Effector memory CD4-positive, alpha-beta T cell (primary cell): ENCODE results near the gene RSBN1.

Source experiments
- DNase-seq, 3 donors: peaks; one replicate each; pipeline ENCODE4 v3.0.0-alpha.2; 2020
- H3K27ac ChIP-seq: 2 replicates; pipeline ENCODE4 v1.7.0; 2013; ENCODE audit warnings: mild to moderate bottlenecking, low read length, moderate library complexity; ENCODE audit not compliant: insufficient read depth, poor library complexity, severe bottlenecking
- H3K27me3 ChIP-seq: replicated peaks from 2 replicates; pipeline ENCODE4 v1.7.0; 2013; ENCODE audit warnings: mild to moderate bottlenecking, low read length; ENCODE audit not compliant: insufficient read depth, control insufficient read depth, poor library complexity, severe bottlenecking
- H3K36me3 ChIP-seq: 2 replicates; pipeline ENCODE4 v1.7.0; 2013; ENCODE audit warnings: mild to moderate bottlenecking, low read length, moderate library complexity; ENCODE audit not compliant: control insufficient read depth, insufficient read depth
- H3K4me1 ChIP-seq: 2 replicates; pipeline ENCODE4 v1.7.0; 2013; ENCODE audit warnings: low read length, mild to moderate bottlenecking; ENCODE audit not compliant: control insufficient read depth, insufficient read depth, poor library complexity, severe bottlenecking
- H3K4me3 ChIP-seq: 2 replicates; pipeline ENCODE4 v1.7.0; 2013; ENCODE audit warnings: low read length, low read depth, mild to moderate bottlenecking; ENCODE audit not compliant: insufficient read depth, poor library complexity, severe bottlenecking
- H3K9me3 ChIP-seq: 2 replicates; pipeline ENCODE4 v1.7.0; 2013; ENCODE audit warnings: mild to moderate bottlenecking, low read length, moderate library complexity; ENCODE audit not compliant: control insufficient read depth

RSBN1 gene

DNA sequence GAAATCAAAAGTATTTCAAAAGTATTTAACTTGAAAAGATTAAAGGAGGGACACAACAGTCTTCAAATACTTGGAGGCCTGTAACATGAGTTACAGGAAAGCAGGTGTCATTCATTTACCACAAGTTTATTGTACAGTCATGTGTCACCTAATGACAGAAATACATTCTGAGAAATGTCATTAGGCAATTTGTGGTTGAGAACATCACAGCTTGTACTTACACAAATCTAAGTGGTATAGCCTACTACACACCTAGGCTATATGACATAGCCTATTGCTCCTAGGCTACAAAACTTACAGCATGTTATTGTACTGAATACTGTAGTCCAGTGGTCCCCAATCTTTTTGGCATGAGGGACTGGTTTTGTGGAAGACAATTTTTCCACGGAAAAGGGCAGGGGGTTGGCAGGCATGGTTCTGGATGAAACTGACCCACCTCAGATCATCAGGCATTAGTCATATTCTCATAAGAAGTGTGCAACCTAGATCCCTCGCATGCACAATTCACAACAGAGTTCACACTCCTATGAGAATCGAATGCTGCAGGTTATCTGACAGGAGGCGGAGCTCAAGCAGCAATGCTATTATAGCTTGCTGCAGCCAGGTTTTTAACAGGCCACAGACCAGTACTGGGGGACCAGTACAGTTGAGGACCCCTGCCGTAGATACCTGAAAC lies 28.0 kb downstream of the RSBN1 start:
- peak overlapping the region; percentile 64 for H3K27ac ChIP-seq
- no peaks in the 10 kb centered on the region for H3K27me3 ChIP-seq
- H3K4me1 ChIP-seq = peaks cover 63% of the 10 kb centered on the region
- no peaks in the 10 kb centered on the region for H3K9me3 ChIP-seq
- H3K36me3 ChIP-seq = no peaks in the 10 kb centered on the region
- DNase-seq = no peak
- no peak overlapping the region for H3K4me3 ChIP-seq

DNA sequence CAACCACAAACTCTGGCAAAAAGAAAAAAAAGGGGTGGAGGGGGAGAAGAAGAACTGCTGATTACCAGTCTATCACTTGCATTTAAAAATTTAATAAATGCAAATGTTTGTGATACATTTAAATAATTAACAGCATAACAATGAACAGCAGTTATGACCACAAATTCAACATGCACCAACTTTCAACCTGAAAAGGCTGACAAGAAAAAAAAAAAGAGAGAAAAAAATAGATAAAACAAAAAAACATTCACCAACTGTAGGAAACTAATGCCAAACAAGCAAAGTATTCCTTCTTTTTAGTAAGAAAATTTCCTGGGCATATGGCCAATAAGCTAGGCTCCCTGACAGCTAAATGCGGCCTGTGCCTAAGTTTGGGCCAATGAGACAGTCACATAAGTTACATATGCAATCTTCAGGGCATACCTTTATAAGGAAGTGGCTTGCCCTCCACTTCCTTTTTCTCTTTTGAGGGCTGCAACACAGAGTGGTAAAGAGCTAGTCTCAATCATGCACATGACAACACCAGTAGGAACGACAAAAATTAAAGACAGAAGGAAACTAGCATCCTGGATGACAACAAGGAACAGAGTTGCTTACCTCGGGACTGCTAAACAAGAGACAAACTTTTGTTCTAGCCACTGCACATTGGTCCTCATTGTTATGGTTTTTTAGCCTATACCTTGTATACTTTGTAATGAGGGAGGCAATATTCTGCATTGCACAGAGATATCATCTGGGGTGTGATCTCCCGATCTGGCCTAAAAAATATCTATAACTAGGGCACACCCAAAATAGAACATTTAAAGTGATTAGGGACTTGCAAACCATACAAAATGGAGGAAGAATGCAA lies 28.8 kb downstream of the RSBN1 start:
- no peaks in the 10 kb centered on the region for H3K9me3 ChIP-seq
- H3K4me1 ChIP-seq = peaks cover 64% of the 10 kb centered on the region
- H3K27me3 ChIP-seq = no peaks in the 10 kb centered on the region
- no peaks in the 10 kb centered on the region for H3K36me3 ChIP-seq
- H3K27ac ChIP-seq = peak overlapping the region; percentile 64
- peak; percentile 22 to 44 (median 33) for DNase-seq
- peak overlapping the region; percentile 6 for H3K4me3 ChIP-seq

DNA sequence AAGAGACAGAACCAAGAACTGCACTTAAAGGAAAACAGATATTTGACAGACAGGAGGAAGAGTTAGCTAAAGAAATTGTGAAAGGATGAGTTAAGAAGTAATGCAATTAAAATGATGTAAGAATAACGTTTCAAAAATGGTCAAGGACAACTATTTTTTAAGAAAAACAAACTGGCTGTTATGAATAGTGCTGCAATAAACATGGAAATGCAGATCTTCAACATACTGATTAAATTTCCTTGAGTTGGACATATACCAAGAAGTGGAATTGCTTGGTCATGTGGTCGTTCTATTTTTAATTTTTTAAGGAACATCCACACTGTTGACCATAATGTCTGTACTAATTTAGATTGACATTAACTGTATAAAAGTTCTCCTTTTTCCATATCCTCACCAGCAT lies 29.9 kb downstream of the RSBN1 start:
- H3K9me3 ChIP-seq = no peaks in the 10 kb centered on the region
- peak overlapping the region; percentile 64 for H3K27ac ChIP-seq
- DNase-seq = no peak
- H3K4me3 ChIP-seq = no peak overlapping the region
- H3K36me3 ChIP-seq = no peaks in the 10 kb centered on the region
- no peaks in the 10 kb centered on the region for H3K27me3 ChIP-seq
- H3K4me1 ChIP-seq = peaks cover 64% of the 10 kb centered on the region

- peaks cover 58% of the 10 kb centered on the region for H3K4me1 ChIP-seq
- no peak for DNase-seq
- H3K27me3 ChIP-seq = no peaks in the 10 kb centered on the region
- peak overlapping the region; percentile 3 for H3K4me3 ChIP-seq
- H3K36me3 ChIP-seq = peaks cover 11% of the 10 kb centered on the region
- H3K27ac ChIP-seq = peak overlapping the region; percentile 40
- no peaks in the 10 kb centered on the region for H3K9me3 ChIP-seq
Observed at GRCh38 chr1:113780374-113781146, 31.7 kb downstream of the RSBN1 start.

- H3K36me3 ChIP-seq = peaks cover 11% of the 10 kb centered on the region
- no peaks in the 10 kb centered on the region for H3K27me3 ChIP-seq
- H3K4me3 ChIP-seq = no peak overlapping the region
- no peak overlapping the region for H3K27ac ChIP-seq
- peaks cover 51% of the 10 kb centered on the region for H3K4me1 ChIP-seq
- DNase-seq = no peak
- H3K9me3 ChIP-seq = no peaks in the 10 kb centered on the region
Observed at GRCh38 chr1:113779542-113779941, 32.7 kb downstream of the RSBN1 start.

GRCh38 chr1:113777561-113777960 lies 34.7 kb downstream of the RSBN1 start:
- Histone ChIP-seq H3K4me3 (no peak overlapping the region), H3K4me1 (peaks cover 32% of the 10 kb centered on the region), H3K27ac (no peak overlapping the region), H3K9me3 (no peaks in the 10 kb centered on the region), H3K36me3 (peaks cover 11% of the 10 kb centered on the region), H3K27me3 (no peaks in the 10 kb centered on the region)
- DNase-seq = no peak

- Histone ChIP-seq H3K4me3 (no peak overlapping the region), H3K4me1 (peaks cover 8% of the 10 kb centered on the region), H3K36me3 (peaks cover 31% of the 10 kb centered on the region), H3K27ac (no peak overlapping the region), H3K9me3 (no peaks in the 10 kb centered on the region), H3K27me3 (no peaks in the 10 kb centered on the region)
- no peak for DNase-seq
Observed at GRCh38 chr1:113770031-113770430, 42.2 kb downstream of the RSBN1 start.

DNA sequence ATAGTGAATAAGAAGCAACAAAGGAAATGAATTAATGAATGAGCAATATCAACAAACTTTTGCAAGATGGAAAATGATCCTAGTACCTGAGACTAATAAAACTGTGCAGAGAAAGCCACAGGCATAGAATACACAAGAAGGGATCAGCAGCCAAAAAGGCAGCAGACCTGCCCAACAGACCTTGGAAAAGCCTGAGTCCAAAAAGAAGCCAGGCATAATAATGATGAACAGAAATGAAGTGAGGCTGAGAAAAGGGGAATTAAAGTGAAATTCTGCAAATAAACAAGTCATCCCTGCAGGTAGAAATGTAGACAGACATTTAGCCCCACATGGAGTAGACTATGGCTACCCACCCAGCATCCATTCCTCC lies 42.7 kb downstream of the RSBN1 start:
- Histone ChIP-seq H3K4me1 (peaks cover 8% of the 10 kb centered on the region), H3K27ac (no peak overlapping the region), H3K27me3 (no peaks in the 10 kb centered on the region), H3K4me3 (no peak overlapping the region), H3K36me3 (peaks cover 35% of the 10 kb centered on the region), H3K9me3 (no peaks in the 10 kb centered on the region)
- DNase-seq = no peak

DNA sequence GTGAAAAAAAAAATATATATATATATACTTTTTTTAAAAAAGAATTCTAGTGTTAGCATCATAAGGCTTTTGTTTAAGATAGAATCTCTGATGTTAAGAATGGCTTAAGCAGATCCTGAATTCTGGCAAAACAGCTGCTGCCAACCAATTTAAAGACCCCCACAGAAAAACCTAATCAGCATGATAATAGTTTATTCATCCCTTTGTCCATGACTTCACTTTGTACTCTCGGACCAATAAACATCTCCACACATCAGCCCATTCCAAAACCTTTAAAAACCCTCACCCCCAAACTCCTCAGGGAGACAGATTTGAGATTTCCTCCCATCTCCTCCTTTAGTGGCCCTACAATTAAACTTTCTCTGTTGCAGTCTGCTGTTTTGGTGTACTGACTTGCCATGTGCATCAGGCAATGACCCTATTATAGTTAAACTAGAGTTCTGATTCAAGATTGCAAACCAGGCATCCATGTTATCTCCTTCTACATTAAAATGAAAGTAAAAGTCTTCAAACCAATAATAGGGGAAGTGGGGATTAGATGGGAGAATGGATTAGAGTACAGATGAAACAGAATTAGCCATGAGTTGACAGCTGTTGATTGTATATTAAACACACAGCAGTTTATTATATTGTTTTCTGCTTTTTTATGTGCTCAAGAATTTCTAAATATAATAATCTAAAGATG lies 43.2 kb downstream of the RSBN1 start:
- peaks cover 36% of the 10 kb centered on the region for H3K36me3 ChIP-seq
- no peak overlapping the region for H3K4me3 ChIP-seq
- no peaks in the 10 kb centered on the region for H3K9me3 ChIP-seq
- no peaks in the 10 kb centered on the region for H3K27me3 ChIP-seq
- peaks cover 8% of the 10 kb centered on the region for H3K4me1 ChIP-seq
- no peak for DNase-seq
- no peak overlapping the region for H3K27ac ChIP-seq
